ENCODE results near the gene SPATA21.
A peak's percentile ranks its signal among the peaks of the same experiment; 100 is the strongest.

The SPATA21 gene

DNA sequence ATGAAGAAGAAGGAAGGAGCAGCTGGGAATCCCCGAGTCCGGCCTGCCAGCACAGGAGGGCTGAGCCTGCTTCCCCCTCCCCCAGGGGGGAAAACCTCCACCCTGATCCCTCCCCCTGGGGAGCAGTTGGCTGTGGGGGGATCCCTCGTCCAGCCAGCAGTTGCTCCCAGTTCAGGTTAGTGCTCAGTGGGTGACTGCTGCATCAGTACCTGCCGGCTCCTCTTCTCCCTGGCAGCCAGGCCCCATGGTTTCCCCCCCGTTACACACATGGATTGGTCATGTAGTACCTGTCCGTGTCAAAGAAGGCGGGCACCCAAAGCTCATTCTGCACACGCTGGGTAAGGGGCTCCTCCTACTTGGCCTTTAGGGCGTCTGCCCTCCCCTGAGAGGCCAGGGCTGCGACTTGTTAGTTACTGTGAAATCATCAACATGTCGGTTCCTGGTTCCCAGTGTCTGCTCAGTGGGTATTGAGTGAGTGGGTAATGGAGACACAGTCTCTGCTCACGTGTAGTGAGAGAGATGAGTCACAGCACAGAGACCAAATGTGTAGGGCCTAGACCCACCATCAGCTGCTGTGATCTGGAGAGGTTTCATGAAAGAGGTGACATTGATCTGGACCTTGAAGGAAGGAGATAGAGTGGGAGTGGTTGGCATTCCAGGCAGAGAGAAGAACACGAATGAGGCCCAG, 14.8 kb upstream of the SPATA21 start:
- TF ChIP-seq, protein P1, sequence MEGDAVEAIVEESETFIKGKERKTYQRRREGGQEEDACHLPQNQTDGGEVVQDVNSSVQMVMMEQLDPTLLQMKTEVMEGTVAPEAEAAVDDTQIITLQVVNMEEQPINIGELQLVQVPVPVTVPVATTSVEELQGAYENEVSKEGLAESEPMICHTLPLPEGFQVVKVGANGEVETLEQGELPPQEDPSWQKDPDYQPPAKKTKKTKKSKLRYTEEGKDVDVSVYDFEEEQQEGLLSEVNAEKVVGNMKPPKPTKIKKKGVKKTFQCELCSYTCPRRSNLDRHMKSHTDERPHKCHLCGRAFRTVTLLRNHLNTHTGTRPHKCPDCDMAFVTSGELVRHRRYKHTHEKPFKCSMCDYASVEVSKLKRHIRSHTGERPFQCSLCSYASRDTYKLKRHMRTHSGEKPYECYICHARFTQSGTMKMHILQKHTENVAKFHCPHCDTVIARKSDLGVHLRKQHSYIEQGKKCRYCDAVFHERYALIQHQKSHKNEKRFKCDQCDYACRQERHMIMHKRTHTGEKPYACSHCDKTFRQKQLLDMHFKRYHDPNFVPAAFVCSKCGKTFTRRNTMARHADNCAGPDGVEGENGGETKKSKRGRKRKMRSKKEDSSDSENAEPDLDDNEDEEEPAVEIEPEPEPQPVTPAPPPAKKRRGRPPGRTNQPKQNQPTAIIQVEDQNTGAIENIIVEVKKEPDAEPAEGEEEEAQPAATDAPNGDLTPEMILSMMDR (IDR thresholded peaks at IDR 0.05; ENCODE audit: extremely low read depth, missing control alignments) = no peak

GRCh38 chr1:16450863-16451481, 13.7 kb upstream of the SPATA21 start:
- TF ChIP-seq, protein P1 (IDR thresholded peaks at IDR 0.05; ENCODE audit: extremely low read depth, missing control alignments) = no peak
- no peak for DNase-seq (ENCODE audit: low spot score)

More for the DNA sequence above, 14.8 kb upstream of the SPATA21 start:
- DNase-seq (ENCODE audit: low spot score) = peak; percentile 61

DNA sequence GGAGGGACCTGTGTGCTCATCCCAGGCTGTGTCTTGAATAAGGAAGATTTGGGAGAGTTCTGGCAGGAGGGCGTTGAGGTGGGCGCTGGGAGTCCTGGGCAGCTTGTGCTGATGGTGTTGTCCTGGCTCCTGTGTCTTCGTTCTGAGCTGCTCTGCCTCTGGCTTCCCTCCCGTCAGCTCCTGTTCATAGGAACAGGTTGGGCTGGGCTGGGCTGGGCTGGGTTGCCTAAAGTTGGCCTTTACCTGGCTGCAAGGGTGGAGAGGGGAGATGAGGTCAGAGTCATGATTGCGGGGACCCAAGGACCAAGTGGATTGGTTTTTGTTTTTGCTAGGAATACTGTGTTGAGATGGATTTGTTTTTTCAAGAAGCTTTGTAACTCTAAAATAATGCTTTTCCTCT, 12.4 kb upstream of the SPATA21 start:
- TF ChIP-seq, protein P1 (IDR thresholded peaks at IDR 0.05; ENCODE audit: extremely low read depth, missing control alignments) = no peak
- DNase-seq (ENCODE audit: low spot score) = no peak

DNA sequence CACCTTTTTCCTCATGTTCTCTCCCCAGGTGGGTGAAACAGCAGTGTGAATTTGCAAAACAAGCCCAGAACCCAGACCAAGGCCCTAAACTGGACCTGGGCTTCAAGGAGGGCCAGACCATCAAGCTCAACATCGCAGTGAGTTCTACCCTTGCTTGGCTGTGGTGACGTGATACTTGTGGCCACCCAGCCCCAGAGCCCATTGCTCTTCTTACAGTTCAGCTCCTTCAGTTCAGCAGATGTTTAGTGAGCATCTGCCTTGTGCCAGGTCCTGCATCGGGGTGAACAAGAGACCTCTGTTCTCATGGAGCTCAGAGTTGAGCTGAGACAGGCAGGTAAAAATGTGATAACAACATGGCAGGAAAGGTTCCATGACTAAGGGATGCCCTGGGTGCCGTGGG, 11.8 kb upstream of the SPATA21 start:
- no peak for DNase-seq (ENCODE audit: low spot score)
- TF ChIP-seq, protein P1 (IDR thresholded peaks at IDR 0.05; ENCODE audit: extremely low read depth, missing control alignments) = no peak

- TF ChIP-seq, protein P1 (IDR thresholded peaks at IDR 0.05; ENCODE audit: extremely low read depth, missing control alignments) = no peak
- no peak for DNase-seq (ENCODE audit: low spot score)
These were observed 10.4 kb upstream of the SPATA21 start for GRCh38 chr1:16447641-16448040.

- no peak for DNase-seq (ENCODE audit: low spot score)
- TF ChIP-seq, protein P1 (IDR thresholded peaks at IDR 0.05; ENCODE audit: extremely low read depth, missing control alignments) = no peak
These were observed 8.9 kb upstream of the SPATA21 start for GRCh38 chr1:16446116-16446515.

DNA sequence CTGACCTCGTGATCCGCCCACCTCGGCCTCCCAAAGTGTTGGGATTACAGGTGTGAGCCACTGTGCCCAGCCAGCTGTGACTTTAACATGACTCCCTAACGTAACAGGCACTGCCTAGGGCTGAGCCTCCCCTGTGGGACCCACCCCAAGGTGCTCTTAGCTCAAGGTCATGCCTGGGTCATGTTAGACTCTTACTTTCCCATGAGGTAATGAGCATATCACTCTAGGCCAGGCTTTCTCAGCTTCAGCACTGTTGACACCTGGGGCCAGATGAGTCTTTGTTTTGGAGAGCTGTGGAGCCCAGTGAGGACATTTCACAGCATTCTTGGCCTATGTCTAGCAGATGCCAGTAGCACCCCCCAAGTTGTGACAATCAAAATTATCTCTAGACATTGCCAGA, 7.8 kb upstream of the SPATA21 start:
- TF ChIP-seq, protein P1 (IDR thresholded peaks at IDR 0.05; ENCODE audit: extremely low read depth, missing control alignments) = no peak
- no peak for DNase-seq (ENCODE audit: low spot score)

Data from GM20000 (cell line).